GM19351 (cell line): ENCODE data around the gene REN.

Experiments
- ATAC-seq: cut with Tn5 transposase; IDR thresholded peaks from one replicate; pipeline ENCODE4 v1.9.1; 2021; ENCODE audit warnings: mild to moderate bottlenecking, moderate library complexity; ENCODE audit not compliant: unreplicated experiment

The REN gene

DNA sequence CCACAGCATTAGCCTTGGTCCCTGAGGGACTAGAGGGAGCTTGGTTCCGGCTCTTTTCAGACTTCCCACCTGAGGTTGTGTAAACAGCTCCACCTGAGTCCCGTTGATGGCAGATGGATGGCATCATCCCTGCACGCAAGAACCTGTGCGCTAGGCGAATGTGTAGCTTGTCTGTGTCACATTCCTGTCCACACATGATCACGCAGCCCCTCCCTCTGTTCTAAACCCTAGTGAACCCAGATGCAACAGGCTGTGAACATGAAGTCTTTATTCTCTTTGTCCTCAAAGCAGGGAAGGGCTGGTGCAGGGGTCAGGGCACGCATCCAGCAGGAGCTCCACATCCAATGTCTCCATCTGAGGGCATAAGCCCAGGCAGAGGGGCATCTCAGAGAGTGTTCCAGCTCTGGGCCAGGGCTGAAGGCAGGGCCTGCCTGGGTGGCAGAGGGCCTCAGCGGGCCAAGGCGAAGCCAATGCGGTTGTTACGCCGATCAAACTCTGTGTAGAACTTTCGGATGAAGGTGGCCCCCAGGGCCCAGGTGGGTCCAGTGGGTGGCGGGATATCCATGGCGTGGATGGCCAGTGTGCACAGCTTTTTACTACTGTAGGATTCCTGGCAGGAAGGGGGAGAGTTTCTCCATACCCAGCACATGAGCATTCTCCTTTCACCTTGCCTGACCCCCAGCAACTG lies 11.4 kb downstream of the REN start:
- no peak for ATAC-seq

DNA sequence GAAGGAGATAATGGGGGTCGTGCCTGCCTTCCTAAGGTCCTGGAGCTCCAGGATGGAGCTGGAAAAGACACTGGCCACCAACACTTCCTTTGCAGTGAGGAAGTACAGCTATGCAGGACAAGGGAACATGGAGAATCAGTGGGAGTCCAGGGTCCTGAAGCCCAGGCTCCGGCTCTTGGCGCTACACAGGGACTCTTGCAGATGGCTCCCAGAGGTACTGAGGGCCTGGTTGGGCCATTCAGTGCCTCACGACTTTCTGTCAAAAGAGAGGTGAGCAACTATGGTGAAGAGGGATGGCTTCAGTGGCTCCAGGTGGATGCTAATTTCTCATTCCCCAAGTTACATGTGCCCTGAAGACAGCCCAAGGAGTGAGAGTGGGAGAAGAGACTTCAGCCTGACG lies 12.5 kb downstream of the REN start:
- ATAC-seq = no peak

GRCh38 chr1:204152310-204153044 lies 13.7 kb downstream of the REN start:
- ATAC-seq = no peak

DNA sequence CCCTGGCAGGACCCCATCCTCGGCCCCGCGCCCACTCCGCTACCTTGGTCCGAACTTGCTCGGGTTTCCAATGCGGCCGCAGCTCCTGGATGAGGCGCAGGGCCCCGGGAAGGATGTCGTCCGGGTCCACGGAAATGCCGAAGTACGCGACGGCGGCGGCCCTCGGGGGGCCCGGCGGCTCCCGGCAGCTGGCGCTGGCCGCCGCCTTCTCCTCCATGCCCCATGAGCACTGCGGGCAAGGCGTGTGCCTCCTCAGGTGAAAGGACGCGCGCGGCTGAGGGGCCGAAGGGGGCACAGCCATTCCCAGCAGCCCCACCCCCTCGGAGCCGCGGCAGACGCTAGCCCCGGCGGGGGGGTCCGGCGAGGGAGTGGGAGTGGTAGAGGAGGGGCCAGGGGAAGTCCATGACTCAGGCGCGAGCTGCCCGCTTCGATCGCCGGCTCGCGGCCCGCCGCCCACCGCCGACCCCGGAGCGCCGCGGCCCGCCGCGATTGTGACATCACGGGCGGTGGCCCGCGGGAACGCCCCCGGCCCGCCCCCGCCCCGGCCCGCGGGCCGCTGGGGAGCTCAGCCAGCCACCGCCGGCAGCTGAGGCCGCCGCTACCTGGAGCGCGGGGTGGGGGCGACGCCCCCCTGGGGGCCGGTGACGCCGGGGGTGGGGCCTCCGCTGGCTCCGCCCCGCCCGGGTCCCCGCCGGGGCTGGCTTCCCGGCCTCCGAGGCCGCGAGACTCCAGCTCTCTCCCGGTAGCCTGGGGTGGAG lies 14.4 kb downstream of the REN start, which contains the start of gene ETNK2:
TSS of gene ETNK2 (minus strand) at position 493 of the 758 bp plus-strand sequence. CDS start at position 301, 192 bp downstream.
- ATAC-seq = no peak

- ATAC-seq = no peak
Observed at GRCh38 chr1:204150702-204151551, 15.2 kb downstream of the REN start.

DNA sequence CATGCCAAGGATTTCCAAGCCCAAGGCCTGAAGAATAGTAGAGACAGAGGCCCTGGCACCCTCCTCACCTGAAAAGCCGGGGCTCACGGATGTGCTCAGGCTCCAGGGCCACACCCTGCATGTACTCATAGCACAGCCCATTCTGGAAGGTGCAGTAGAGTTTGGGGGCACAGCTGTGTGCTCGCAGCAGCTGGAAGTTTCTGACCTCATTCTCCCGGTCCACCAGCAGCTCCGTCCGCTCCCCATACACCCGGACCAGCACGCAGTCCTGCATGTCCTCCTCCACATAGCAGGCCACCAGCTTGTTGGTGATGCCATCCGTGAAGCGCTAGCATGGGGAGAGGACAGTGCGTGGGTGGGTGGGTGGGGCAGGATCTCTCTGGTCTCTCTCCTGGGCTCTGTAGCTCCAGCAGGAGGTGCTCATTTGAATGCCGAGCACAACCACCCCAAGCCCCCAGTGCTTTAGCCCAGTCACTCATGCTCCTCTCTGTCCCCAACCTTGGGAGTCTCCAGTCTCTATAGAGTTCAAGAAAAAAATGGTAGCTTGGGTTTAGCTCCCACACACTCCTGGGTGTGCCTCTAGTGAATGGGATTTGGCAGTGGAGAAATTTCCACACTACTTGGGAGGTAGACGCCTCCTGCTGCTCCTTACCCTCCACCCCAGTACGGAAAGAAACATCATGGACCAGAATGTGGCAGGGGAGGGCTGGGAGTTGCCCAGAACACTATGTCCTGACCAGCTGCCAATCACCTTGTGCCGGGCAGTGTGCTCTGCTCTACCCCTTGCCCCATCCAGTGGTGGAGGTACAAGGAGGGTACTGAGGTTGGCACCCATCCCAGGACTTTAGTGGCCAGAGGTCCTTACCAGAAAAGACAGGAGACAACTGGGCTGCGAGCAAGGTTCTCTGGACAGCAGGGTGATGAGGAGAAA lies 16.2 kb downstream of the REN start:
- ATAC-seq = no peak

- ATAC-seq = no peak
Observed at GRCh38 chr1:204149107-204149506, 17.0 kb downstream of the REN start.

DNA sequence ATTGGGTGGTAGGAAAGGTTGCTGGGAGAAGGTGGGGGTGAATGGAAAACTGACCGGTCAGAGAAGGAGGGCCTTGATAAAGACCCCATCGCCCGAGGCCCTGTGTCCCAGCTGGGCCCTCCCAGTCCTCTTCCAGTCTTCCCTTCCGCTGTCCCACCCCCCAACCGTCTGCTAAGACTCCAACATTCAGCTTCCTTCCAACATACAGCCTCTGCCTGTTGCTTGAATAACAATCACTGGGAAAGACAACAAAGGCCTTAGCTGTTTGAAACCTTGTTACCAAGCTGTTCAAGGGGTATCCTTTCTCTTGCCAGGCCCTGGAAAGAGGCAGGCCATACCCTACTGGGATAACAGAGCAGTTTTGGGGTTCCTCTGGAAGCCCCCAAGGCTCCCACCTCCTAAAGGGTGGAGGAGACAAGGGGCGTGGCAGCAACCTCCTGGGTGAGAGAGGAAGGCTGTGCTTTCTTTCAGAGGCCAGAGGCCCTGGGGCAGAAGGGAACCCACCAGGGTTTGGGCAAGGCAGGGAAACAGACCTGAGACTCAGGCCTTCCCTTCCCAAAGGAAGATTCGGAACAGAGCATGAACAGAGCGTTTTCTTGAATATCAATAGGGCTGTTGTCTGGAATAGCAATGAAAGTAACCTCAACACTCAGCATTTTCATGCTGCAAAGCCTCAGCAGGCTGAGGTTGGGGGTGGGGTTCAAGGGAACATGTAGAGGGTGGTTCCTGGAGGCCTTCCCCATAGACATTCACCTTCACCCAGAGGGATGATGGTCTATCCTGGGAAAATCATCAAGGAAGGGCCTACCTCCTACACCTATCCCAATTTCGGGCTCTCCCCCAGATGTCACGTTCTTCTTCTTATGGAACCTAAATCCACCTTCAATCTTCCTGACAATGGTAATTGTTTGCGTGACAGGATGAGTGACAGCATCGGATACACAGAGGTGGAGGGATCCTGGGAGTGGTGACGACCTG lies 18.4 kb downstream of the REN start:
- no peak for ATAC-seq

DNA sequence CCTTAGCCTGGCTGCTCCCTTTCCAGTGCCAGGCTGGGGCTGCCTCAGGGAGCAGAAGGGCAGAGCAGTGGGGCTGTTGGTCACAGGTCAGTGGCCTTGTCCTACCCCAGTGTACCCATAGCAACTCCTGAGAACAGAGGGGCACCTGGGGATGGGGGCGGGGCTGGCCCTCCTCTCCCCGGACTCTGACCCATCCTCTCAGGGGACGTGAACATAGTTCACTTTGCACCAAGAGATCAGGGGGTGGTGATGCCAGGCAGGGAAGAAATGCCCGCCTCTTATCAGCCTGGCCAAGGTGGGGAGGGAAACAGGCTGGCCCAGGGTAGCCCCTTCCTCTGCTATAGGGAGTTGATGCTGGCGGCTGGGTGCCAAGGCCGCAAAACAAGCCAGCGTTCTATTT lies 19.2 kb downstream of the REN start:
- no peak for ATAC-seq

DNA sequence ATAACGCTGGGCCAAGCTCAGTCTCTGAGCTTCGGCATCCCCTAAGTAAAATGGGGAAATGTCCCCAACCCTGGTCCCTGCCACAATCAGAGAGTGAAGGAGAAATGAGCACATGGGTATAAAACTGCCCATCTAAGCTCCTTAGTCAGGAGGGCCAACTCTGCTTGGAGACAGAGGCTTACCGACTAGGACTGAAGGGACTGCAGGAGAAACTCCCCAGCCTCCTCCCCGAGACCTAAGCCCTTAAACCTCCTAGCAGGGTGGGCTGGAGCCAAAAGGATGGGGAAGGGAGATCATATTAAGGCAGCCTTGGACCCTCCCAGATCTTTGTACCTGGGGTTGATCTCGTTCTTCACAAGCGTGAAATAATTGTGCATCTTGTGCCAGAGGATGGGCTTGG lies 19.8 kb downstream of the REN start:
- ATAC-seq = no peak

DNA sequence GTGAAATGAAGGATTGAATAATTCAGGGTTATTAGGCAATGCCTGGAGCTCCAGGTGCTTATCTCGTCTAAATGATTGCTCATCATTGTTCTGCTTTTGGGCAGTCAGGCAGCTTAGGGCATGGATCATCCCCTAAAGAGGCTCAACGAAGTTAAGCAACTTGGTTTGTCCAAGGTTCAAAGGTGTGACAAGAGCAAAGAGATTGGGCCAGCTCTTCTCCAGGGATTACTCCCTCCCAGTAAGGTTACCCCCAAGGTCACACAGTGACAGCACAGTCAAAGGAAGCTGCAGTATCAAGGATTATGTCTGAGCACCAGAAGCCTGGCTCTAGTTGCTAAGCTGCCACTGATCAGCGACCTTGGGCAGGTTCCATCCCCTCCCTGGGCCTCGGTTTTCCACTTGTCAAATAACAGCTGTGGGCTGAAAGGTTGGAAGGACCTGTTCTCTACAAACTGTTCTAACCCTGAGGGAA lies 21.1 kb downstream of the REN start:
- no peak for ATAC-seq

DNA sequence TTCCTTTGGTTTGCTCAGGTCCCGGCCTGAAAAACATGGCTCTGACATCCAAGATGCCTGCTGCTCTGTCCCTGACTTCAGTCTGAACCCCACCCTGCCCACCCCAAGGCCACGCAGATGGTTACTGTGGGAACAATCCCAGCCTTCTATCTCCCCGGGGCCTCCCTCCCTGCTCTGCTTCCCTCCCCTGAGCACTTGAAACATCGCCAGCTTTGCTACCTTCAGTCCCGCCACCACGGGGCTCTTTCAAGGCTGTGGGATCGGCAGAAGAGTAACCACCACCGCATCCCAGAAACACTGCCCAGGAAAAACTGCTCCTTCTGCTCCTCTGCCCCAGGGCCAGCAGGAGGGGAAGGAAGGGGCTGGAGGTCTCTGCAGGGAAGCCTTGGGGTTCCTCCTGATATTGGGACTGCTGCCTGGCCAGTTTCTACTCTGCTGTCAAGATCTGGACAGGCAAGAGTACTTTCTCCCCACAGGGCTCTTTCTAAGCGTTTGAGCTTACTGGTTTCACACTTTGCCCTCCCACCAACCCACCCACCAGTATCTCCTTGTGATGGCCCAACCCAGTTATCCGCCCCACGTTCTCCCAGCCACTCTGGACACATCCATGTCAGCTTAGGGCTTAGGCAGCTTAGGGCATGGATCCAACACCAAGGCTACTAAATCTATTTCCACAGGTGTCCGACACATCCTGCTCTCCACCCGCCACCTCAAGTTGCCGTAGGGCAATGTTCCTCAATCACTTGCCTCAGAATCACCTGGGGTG lies 22.7 kb downstream of the REN start:
- no peak for ATAC-seq

DNA sequence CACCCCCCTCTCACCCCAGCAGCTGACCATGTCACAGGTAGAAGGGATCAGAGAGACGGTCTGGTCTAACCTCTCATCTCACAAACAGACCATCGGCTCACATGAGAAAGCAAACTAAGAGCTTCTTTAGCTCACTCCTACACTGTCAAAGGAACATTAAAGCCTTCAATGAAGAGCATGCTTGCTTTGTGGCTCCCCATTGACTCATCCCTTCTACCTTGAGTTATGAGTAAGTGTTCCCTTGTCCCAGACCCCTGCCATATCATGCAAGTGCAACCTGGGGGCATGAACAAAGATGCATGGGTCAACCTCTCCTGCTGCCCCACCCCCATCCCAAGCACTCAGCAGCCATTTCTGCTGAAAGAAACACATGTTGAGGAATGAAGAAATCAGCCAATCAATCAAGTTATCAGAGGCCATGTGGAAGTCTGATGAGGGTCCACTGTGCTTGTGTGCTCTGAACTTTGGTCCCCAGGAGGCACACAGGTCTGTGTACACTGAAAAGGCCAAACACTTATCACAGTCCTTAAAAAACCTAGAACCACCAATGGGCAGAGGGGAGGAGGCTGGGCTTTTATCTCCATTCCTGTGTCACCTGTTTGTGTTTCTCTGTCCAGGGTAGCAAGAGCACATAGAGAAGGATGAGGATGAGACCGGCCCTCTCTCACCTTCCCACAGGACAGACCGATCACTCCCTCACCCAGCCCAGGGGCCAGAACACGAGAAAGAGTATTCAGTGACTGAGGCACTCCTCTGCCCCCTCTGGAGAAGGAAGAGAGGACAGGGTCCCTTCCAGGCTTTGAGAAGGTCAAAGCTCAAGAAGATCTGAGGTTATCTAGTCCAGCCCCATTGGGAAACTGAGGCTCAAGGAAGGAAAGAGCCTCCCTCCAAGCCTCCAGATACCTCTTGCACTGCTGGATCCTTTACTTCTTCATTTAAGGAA lies 23.8 kb downstream of the REN start:
- ATAC-seq = no peak

- ATAC-seq = no peak
Observed at GRCh38 chr1:204141131-204141530, 25.0 kb downstream of the REN start.

- no peak for ATAC-seq
Observed at GRCh38 chr1:204139952-204140351, 26.2 kb downstream of the REN start.

GRCh38 chr1:204139088-204139487 lies 27.0 kb downstream of the REN start:
- ATAC-seq = no peak

GRCh38 chr1:204136814-204137213 lies 29.3 kb downstream of the REN start:
- ATAC-seq = no peak
